NCI-H1694 (cell line): ENCODE measurements around the gene PLA2G4E.

Source experiments
- DNase-seq: peaks from one replicate; lab custom pipeline; 2025; lab: John Stamatoyannopoulos, UW

PLA2G4E gene

DNA sequence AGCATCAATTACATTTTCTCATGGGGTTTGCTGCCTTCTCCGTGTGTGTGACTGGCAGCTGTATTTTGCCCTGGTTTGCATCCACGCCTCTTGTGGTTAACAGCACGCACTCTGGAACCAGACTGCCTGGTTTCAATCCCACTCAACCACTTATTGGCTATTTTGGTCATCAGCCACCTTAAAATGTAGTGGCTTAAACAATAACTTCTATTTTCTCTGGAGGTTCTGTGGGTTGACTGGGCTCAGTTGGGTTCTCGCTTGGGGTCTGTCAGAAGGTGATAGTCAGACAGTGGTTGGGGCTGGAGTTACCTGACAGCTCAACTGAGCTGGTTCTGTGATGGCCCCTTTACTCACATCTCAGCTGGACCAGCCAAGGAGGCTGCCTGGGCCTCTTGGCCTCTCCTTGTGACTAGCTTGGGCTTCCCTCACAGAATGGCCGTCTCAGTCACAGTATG lies 85.2 kb downstream of the PLA2G4E start:
- DNase-seq, result no peak

DNA sequence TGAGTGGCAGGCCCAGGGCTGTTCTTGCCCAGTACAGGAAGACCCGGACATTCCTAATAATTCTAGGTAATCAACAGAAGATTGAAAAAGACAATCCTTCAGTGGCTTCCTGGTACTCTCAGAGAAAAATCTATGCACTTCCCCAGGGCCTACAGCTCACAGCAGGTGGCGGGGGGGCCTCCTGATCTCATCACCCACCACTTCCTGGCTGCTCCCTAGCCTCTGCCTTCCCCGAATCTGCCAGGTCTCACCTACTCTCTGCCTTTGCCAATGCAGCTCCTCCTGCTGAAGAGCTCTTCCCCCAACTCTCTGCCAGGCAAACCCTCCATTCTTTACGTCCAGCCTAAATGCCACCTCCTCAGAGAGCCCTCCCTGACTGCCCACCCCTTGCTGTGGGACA lies 86.0 kb downstream of the PLA2G4E start:
- no peak for DNase-seq

GRCh38 chr15:41933771-41934170 lies 87.1 kb downstream of the PLA2G4E start:
- no peak for DNase-seq

DNA sequence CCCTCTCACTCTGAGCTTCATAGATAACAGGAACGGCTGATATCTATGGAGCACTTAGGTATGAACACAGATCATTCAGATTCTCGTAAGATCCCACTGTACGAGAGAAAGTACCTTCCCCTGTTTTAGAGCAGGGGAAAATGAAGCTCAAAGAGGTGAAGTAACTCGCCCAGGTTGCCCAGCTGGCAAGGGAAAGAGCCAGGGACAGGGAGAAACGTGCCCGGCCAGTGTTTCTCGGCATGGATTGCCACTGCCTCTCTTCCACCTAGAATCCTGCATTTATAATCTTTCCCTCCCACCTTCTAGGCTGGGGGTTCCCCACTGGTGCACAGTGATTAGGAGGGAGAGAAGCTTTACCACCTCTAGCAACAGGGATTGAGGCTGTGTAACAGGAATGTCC lies 87.5 kb downstream of the PLA2G4E start:
- DNase-seq, result no peak

- DNase-seq, result no peak
Observed at GRCh38 chr15:41932511-41933289, 88.1 kb downstream of the PLA2G4E start.

DNA sequence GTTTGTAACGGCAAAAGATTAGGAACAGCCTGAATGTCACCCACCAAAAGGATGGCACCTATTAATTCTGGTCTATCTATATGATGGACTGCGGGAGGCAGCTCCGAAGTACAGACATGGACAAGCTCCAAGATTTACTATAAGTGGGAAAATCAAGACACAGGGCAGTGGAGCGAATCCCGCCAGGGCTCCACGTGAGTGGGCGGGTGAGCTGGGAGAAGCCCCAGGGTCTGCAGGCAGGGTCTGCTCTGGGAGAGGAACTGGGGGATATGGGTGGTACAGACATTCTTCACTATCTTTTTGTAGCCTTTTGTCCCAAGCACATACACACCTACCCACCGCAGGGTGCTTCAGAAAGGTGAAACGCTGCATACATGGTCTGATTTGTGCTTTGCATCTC lies 88.7 kb downstream of the PLA2G4E start:
- DNase-seq, result no peak
